Measurements from ENCODE around the gene SAPCD1.

DNA sequence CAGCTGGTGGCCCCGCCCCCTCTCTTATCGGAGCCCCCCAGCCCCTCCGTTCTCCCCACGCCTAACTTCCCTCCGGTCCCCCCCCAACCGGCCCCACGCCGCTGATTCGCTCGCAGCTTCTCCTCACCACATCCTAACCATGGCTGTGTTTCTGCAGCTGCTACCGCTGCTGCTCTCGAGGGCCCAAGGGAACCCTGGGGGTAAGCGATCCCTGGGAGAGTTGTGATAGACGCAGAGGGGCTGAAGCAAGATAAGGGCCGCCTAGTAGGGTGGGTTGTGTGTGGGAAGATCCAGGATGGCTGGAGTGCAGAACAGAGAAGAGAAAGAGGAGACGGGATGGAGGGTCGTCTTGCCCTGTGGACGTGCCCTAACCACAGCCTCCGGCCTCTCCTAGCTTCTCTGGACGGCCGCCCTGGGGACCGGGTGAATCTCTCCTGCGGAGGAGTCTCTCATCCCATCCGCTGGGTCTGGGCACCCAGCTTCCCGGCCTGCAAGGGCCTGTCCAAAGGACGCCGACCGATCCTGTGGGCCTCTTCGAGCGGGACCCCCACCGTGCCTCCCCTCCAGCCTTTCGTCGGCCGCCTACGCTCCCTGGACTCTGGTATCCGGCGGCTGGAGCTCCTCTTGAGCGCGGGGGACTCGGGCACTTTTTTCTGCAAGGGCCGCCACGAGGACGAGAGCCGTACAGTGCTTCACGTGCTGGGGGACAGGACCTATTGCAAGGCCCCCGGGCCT is 39.0 kb upstream of the SAPCD1 start, which contains the start of gene MPIG6B:
- TF ChIP-seq POLR2A (IDR thresholded peaks at IDR 0.05; ENCODE audit: low read depth) (no peak), POLR2AphosphoS5 (IDR thresholded peaks at IDR 0.05) (no peak)
